ENCODE results near the gene ADAMTSL1. TPM values are rescaled to one million over a fixed set of nuclear protein-coding genes. Genes with fewer than 3 reads are reported as not detected.

ADAMTSL1 gene
- total RNA-seq, 2 donors from 2014 or later = 3.4 to 3.8 TPM

DNA sequence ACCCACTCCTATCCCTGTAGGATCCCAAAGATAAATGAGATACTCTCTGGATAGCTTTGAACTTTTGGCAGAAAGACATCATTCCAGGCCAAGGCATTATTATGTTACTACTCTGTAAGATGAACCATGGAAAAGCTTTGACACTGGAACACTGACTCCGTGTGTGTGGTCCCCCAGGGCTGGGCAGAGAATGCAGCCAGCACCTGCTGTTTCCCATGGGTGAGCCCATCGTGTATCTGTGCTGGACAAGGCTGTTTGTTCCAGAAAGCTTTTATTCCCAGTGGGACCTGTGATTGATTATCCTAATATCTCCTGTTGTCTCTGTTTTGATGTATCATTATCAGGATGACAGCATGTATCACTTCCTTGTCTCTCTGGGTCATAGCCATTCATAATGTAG lies 304.2 kb downstream of the ADAMTSL1 start:
- H3K4me1 ChIP-seq = peaks cover 0 to 4% of the 10 kb centered on the region in 2 donors
- H3K27me3 ChIP-seq = no peaks in the 10 kb centered on the region
- no peaks in the 10 kb centered on the region for H3K36me3 ChIP-seq
- no peak overlapping the region for H3K4me3 ChIP-seq
- H3K9me3 ChIP-seq = no peaks in the 10 kb centered on the region
- DNase-seq (ENCODE audit: low spot score) = no peak
- H3K27ac ChIP-seq = no peak overlapping the region
- TF ChIP-seq, protein P1, sequence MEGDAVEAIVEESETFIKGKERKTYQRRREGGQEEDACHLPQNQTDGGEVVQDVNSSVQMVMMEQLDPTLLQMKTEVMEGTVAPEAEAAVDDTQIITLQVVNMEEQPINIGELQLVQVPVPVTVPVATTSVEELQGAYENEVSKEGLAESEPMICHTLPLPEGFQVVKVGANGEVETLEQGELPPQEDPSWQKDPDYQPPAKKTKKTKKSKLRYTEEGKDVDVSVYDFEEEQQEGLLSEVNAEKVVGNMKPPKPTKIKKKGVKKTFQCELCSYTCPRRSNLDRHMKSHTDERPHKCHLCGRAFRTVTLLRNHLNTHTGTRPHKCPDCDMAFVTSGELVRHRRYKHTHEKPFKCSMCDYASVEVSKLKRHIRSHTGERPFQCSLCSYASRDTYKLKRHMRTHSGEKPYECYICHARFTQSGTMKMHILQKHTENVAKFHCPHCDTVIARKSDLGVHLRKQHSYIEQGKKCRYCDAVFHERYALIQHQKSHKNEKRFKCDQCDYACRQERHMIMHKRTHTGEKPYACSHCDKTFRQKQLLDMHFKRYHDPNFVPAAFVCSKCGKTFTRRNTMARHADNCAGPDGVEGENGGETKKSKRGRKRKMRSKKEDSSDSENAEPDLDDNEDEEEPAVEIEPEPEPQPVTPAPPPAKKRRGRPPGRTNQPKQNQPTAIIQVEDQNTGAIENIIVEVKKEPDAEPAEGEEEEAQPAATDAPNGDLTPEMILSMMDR (IDR thresholded peaks at IDR 0.05) = no peak

DNA sequence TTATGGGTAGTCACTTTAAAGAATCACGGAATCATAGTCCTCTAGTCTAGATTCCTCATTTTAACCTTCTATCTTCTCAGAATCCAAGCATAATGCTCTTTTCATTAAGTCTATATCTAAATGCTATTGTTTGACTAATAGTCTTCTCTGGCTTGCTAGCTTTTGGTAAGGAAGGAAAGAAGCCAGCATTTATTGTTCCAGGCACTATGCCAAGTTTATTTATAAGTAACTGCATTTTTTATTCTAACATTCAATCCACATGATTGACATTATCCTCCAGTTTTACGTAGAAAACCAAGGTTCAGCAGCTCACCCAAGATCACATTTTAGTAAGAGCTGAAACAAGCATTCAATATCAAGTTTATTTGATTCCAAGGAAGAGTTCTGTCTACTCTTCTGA lies 304.9 kb downstream of the ADAMTSL1 start:
- Histone ChIP-seq H3K4me3 (no peak overlapping the region), H3K27me3 (no peaks in the 10 kb centered on the region), H3K36me3 (no peaks in the 10 kb centered on the region), H3K9me3 (no peaks in the 10 kb centered on the region), H3K4me1 (peaks cover 0 to 4% of the 10 kb centered on the region in 2 donors), H3K27ac (no peak overlapping the region)
- no peak for DNase-seq (ENCODE audit: low spot score)
- TF ChIP-seq, protein P1 (IDR thresholded peaks at IDR 0.05) = no peak

DNA sequence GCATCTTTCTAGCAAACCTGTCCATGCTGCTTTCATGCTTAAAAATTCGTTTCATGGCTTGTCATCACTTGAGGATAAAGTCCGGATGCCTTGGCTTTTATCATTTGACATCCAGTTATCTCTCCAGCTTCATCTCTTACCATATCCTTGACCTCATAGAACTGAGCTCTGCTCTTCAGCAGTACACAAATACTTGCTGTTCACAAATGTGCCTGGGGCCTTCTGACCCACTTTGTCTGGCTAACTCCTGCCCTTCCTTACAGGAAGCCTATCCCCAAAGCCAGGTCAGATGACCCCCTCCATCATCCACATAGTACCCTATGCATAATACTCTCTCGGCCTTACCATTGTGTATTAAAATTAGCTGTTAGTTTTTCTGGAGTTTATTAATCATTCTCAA lies 310.0 kb downstream of the ADAMTSL1 start:
- no peaks in the 10 kb centered on the region for H3K9me3 ChIP-seq
- no peaks in the 10 kb centered on the region for H3K36me3 ChIP-seq
- TF ChIP-seq, protein P1 (IDR thresholded peaks at IDR 0.05) = no peak
- H3K27me3 ChIP-seq = no peaks in the 10 kb centered on the region
- no peak for DNase-seq (ENCODE audit: low spot score)
- no peak overlapping the region for H3K27ac ChIP-seq
- H3K4me3 ChIP-seq = no peak overlapping the region
- H3K4me1 ChIP-seq = peaks cover 0 to 22% of the 10 kb centered on the region in 2 donors

DNA sequence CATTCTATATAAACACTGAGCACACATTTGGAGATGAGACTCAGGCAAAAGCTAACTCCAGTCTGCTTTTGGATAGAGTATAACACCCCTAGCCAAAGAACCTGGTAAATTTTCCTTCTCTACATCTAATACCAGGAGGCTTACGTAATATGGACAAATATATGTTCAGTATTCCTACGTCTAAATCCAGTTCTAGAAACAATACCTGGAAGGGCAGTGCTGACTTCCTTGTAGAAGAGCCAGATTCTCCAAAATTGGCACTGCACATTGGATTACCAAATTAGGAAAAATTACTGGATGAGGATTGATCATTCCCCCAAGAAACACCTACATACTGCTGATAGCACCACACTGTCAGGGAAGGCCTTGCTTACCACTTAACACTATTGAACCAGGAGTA lies 311.7 kb downstream of the ADAMTSL1 start:
- no peak for DNase-seq (ENCODE audit: low spot score)
- Histone ChIP-seq H3K27me3 (no peaks in the 10 kb centered on the region), H3K9me3 (no peaks in the 10 kb centered on the region), H3K27ac (peak overlapping the region; percentile 60 to 67), H3K4me3 (no peak overlapping the region), H3K36me3 (no peaks in the 10 kb centered on the region), H3K4me1 (peaks cover 0 to 22% of the 10 kb centered on the region in 2 donors)
- TF ChIP-seq, protein P1 (IDR thresholded peaks at IDR 0.05) = no peak

DNA sequence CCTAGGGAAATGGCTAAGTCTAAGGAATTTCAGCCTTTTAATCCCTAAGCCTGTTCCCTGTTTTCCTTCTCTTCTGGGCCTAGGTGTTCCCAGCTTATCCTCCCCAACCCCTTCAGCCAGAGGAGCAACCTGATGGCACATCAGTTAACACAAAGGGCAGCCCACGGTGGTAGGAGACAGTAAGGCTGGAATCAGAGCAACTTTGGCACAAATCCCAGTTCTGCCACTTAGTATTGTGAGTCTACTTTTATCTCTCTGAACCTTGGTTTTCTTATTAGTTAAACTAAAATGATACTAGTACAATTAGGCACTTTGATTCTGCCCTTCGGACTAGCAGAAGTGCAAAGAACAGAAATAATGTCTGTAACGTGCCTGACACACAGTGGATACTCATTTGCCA lies 312.2 kb downstream of the ADAMTSL1 start:
- no peak for DNase-seq (ENCODE audit: low spot score)
- TF ChIP-seq, protein P1 (IDR thresholded peaks at IDR 0.05) = no peak
- H3K4me1 ChIP-seq = peaks cover 0 to 22% of the 10 kb centered on the region in 2 donors
- no peaks in the 10 kb centered on the region for H3K27me3 ChIP-seq
- peak overlapping the region; percentile 60 to 67 for H3K27ac ChIP-seq
- no peak overlapping the region for H3K4me3 ChIP-seq
- no peaks in the 10 kb centered on the region for H3K36me3 ChIP-seq
- H3K9me3 ChIP-seq = no peaks in the 10 kb centered on the region

DNA sequence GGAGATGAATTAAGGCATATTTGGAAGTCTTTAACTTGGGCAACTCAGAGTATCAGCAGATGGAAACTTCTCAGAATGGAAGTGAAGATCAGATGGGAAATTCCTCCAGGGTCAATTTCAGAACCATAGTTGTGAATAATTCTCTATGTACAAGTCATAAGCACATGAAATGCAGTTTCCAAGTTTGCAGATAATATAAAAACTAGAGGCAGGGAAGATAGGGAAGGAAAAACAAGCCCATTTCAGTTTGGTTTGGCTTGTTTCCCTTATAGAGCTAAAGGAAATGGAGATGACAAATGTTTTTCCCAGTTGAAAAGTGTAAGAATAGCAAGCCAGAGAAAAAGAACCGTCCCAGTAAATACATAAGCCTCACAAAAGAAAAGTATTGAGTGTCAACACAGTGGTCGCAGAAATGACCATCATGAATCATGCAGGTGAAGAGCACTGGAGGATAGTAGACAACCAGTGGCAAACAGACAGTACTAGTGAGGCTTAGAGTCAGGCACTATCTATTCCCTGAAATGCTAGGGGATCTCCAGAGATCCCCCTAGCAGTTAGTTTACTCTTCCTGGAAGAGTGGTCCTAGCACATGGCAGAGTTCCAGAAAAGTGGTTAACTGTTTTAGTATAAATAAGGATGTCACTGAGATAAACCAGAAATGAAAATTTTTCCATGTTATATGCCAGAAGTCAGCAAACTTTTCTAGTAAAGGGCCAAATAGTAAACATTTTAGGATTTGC lies 313.1 kb downstream of the ADAMTSL1 start:
- Histone ChIP-seq H3K4me3 (no peak overlapping the region), H3K36me3 (no peaks in the 10 kb centered on the region), H3K9me3 (no peaks in the 10 kb centered on the region), H3K4me1 (peaks cover 0 to 22% of the 10 kb centered on the region in 2 donors), H3K27me3 (no peaks in the 10 kb centered on the region), H3K27ac (peak overlapping the region; percentile 60 to 67)
- no peak for DNase-seq (ENCODE audit: low spot score)
- TF ChIP-seq, protein P1 (IDR thresholded peaks at IDR 0.05) = no peak

Measured in right atrium auricular region (tissue), 2 donors.